HepG2 (cell line): ENCODE results near the gene ARID3C. TPM values are rescaled to one million over a fixed set of nuclear protein-coding genes. Genes with fewer than 3 reads are reported as not detected.

ENCODE experiments used
- ARNTL ChIP-seq: sonication (generic); formaldehyde crosslinking; IDR thresholded peaks from 2 replicates; pipeline ENCODE4 v1.4.0; 2020; ENCODE audit warnings: mild to moderate bottlenecking, missing genetic modification reagents
- CREM ChIP-seq, 2 experiments: sonication (generic) in 1 of 2; formaldehyde crosslinking in 1 of 2; IDR thresholded peaks; 2 replicates each; pipeline versions ENCODE4 v1.4.0 to v1.6.1; 2016 to 2020; ENCODE audit warnings: antibody characterized with exemption in 1 of 2, mild to moderate bottlenecking in 1 of 2, missing genetic modification reagents in 1 of 2
- HIVEP1 ChIP-seq: sonication (generic); formaldehyde crosslinking; IDR thresholded peaks from 2 replicates; pipeline ENCODE4 v1.4.0; 2020; ENCODE audit warnings: mild to moderate bottlenecking, missing genetic modification reagents
- KAT8 ChIP-seq: IDR thresholded peaks from 2 replicates; pipeline ENCODE4 v1.6.1; 2016; ENCODE audit warnings: missing genetic modification reagents, missing compliant biosample characterization
- KDM5A ChIP-seq: fragments of 200-600 bp; sonication (generic); IDR thresholded peaks from 2 replicates; pipeline ENCODE4 v1.7.0; 2018; ENCODE audit warnings: antibody characterized with exemption, mild to moderate bottlenecking, low read length, borderline replicate concordance
- KLF11 ChIP-seq: IDR thresholded peaks from 2 replicates; pipeline ENCODE4 v1.6.1; 2016; ENCODE audit warnings: missing compliant biosample characterization
- NAIF1 ChIP-seq: sonication (generic); formaldehyde crosslinking; IDR thresholded peaks from 2 replicates; pipeline ENCODE4 v1.5.0; 2020; ENCODE audit warnings: mild to moderate bottlenecking, missing genetic modification reagents, borderline replicate concordance
- NFKB2 ChIP-seq: sonication (generic); formaldehyde crosslinking; IDR thresholded peaks from 2 replicates; pipeline ENCODE4 v1.4.0; 2020; ENCODE audit warnings: missing genetic modification reagents, borderline replicate concordance
- POLR2AphosphoS5 ChIP-seq: IDR thresholded peaks from 2 replicates; pipeline ENCODE4 v1.6.1; 2012; ENCODE audit warnings: low read depth, low read length
- SOX5 ChIP-seq: IDR thresholded peaks from 2 replicates; pipeline ENCODE4 v1.6.1; 2016; ENCODE audit warnings: borderline replicate concordance
- SRF ChIP-seq: IDR thresholded peaks from 2 replicates; pipeline ENCODE4 v1.6.1; 2011; ENCODE audit warnings: mild to moderate bottlenecking, low read depth, low read length, moderate library complexity
- SRSF4 ChIP-seq: fragments of 200-400 bp; formaldehyde crosslinking; IDR thresholded peaks from one replicate; pipeline ENCODE4 v1.6.1; 2018; ENCODE audit warnings: mild to moderate bottlenecking, low read depth, low read length, moderate library complexity; ENCODE audit not compliant: poor library complexity, severe bottlenecking
- THYN1 ChIP-seq: sonication (generic); formaldehyde crosslinking; IDR thresholded peaks from 2 replicates; pipeline ENCODE4 v1.8.1; 2023; ENCODE audit warnings: low read depth, mild to moderate bottlenecking, moderate library complexity, missing genetic modification reagents, borderline replicate concordance
- ZFAT ChIP-seq: sonication (generic); formaldehyde crosslinking; conservative IDR thresholded peaks from 2 replicates; pipeline ENCODE4 v1.8.1; 2023; ENCODE audit warnings: missing genetic modification reagents, inconsistent platforms
- ZMAT3 ChIP-seq: sonication (generic); formaldehyde crosslinking; conservative IDR thresholded peaks from 2 replicates; pipeline ENCODE4 v1.7.0; 2021; ENCODE audit warnings: missing genetic modification reagents
- ZNF225 ChIP-seq: sonication (generic); formaldehyde crosslinking; IDR thresholded peaks from 2 replicates; pipeline ENCODE4 v1.4.0; 2020; ENCODE audit warnings: mild to moderate bottlenecking, missing genetic modification reagents
- ZNF317 ChIP-seq: sonication (generic); formaldehyde crosslinking; IDR thresholded peaks from 2 replicates; pipeline ENCODE4 v1.5.0; 2020; ENCODE audit warnings: mild to moderate bottlenecking, missing genetic modification reagents
- ZNF335 ChIP-seq: sonication (generic); formaldehyde crosslinking; IDR thresholded peaks from 2 replicates; pipeline ENCODE4 v1.4.0; 2020; ENCODE audit warnings: missing genetic modification reagents
- ZNF549 ChIP-seq: sonication (generic); formaldehyde crosslinking; IDR thresholded peaks from 2 replicates; pipeline ENCODE4 v1.5.0; 2020; ENCODE audit warnings: missing genetic modification reagents
- ZNF598 ChIP-seq: sonication (generic); formaldehyde crosslinking; IDR thresholded peaks from 2 replicates; pipeline ENCODE4 v1.5.1; 2020; ENCODE audit warnings: mild to moderate bottlenecking, missing genetic modification reagents, borderline replicate concordance
- ZSCAN9 ChIP-seq: IDR thresholded peaks from 2 replicates; pipeline ENCODE4 v1.6.1; 2016; ENCODE audit warnings: borderline replicate concordance
- polyA plus RNA-seq, 8 experiments: library from polyadenylated mRNA; depleted of rRNA in 3 of 8; stranded (reverse) in 7 of 8; unstranded in 1 of 8; fragments of >200 nt; fragmentation: Illumina TruSeq in 4 of 8; extraction: Trizol in 4 of 8; gene quantifications; 2 replicates each; pipeline versions ENCODE4 v1.2.1 to v1.2.3, GENCODE V29; 2011 to 2016; ENCODE audit warnings: low read depth in 4 of 8, missing spikeins in 1 of 8, mixed read lengths in 1 of 8; ENCODE audit not compliant: insufficient read depth in 1 of 8
- total RNA-seq, 5 experiments: library from RNA; depleted of rRNA; stranded (reverse); fragments of >200 nt; fragmentation: Illumina TruSeq; extraction: Trizol; gene quantifications; 2 replicates each; pipeline ENCODE4 v1.2.3, GENCODE V29; 2016; ENCODE audit warnings: low read depth in 1 of 5
- TF ChIP-seq, protein P1 (sequence below): sonication (generic); formaldehyde crosslinking; IDR thresholded peaks from 2 replicates; pipeline ENCODE4 v1.5.1; 2020; ENCODE audit warnings: mild to moderate bottlenecking, missing genetic modification reagents
- TF ChIP-seq, protein P2 (sequence below): sonication (generic); formaldehyde crosslinking; IDR thresholded peaks from 2 replicates; pipeline ENCODE4 v1.4.0; 2020; ENCODE audit warnings: missing genetic modification reagents, borderline replicate concordance
- TF ChIP-seq, protein P3 (sequence below): sonication (generic); formaldehyde crosslinking; IDR thresholded peaks from 2 replicates; pipeline ENCODE4 v1.4.0; 2020; ENCODE audit warnings: mild to moderate bottlenecking, missing genetic modification reagents
- TF ChIP-seq, protein P4 (sequence below): sonication (generic); formaldehyde crosslinking; IDR thresholded peaks from 2 replicates; pipeline ENCODE4 v1.4.0; 2020; ENCODE audit warnings: missing genetic modification reagents

ARID3C gene
- total and polyA plus RNA-seq, 2 of the 13 experiments (the other 11 are each of a cell fraction or from before 2014, with no cell fraction given) = not detected

DNA sequence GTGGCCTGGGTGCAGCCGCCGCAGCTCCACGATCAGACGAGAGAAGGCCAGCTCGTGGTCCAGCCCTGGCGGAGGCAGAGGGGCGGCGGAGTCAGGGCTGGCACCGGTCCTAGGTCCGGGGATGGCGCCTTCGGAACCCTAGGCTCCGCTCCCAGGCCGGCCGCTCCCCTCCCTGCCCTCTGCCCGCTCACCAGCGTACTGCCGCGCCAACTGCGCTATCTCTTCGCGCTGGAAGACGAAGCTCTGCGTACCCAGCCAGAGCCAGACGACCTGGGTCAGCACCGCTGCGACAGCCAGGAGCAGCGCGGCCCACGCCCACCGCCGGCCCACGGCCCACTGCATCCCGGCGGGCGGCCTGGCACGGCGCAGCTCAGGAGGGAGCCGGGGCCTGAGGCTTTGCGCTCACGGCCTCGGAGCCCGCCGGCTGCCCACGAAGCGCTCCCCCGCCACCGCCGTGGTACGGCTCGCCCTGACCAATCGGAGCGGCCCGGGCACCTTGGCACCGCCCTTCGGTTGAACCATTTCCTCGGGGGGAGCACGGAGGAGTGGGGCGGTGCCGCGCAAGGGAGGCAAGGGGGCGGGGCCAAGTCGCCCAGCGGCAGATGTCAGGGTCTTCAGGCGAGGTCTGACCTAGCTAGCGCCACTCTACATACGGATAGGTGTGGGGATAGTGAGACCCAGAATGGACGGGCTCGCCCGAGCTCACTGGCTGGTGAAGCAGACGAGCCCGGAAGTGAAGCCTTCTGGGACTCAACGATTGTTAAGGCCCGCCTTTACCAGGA lies 8.7 kb upstream of the ARID3C start, which contains the start of gene SIGMAR1 (continued):
- TF ChIP-seq, protein P1, sequence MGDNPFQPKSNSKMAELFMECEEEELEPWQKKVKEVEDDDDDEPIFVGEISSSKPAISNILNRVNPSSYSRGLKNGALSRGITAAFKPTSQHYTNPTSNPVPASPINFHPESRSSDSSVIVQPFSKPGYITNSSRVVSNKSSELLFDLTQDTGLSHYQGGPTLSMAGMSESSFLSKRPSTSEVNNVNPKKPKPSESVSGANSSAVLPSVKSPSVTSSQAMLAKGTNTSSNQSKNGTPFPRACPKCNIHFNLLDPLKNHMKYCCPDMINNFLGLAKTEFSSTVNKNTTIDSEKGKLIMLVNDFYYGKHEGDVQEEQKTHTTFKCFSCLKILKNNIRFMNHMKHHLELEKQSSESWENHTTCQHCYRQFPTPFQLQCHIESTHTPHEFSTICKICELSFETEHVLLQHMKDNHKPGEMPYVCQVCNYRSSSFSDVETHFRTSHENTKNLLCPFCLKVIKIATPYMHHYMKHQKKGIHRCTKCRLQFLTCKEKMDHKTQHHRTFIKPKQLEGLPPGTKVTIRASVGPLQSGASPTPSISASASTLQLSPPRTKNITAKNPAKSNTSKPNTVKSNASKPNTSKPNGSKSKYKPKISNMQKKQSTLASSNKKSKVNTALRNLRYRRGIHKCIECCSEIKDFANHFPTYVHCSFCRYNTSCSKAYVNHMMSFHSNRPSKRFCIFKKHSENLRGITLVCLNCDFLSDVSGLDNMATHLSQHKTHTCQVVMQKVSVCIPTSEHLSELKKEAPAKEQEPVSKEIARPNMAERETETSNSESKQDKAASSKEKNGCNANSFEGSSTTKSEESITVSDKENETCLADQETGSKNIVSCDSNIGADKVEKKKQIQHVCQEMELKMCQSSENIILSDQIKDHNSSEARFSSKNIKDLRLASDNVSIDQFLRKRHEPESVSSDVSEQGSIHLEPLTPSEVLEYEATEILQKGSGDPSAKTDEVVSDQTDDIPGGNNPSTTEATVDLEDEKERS (CRISPR knock-in tag) = peak; percentile 76; the same call in 1 of the 2 replicates
- TF ChIP-seq, protein P2, sequence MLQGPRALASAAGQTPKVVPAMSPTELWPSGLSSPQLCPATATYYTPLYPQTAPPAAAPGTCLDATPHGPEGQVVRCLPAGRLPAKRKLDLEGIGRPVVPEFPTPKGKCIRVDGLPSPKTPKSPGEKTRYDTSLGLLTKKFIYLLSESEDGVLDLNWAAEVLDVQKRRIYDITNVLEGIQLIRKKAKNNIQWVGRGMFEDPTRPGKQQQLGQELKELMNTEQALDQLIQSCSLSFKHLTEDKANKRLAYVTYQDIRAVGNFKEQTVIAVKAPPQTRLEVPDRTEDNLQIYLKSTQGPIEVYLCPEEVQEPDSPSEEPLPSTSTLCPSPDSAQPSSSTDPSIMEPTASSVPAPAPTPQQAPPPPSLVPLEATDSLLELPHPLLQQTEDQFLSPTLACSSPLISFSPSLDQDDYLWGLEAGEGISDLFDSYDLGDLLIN (CRISPR knock-in tag) = no peak
- TF ChIP-seq ARNTL (CRISPR knock-in tag) (peak; percentile 51), NFKB2 (CRISPR knock-in tag) (peak; percentile 70), ZNF317 (CRISPR knock-in tag) (no peak), SRF (no peak), CREM (IDR thresholded peaks at IDR 0.05) (no peak), CREM (CRISPR knock-in tag; IDR thresholded peaks at IDR 0.05) (no peak), NAIF1 (CRISPR knock-in tag) (peak; percentile 95), ZNF335 (CRISPR knock-in tag) (peak; percentile 87), KAT8 (CRISPR knock-in tag) (peak; percentile 64), ZNF549 (no peak), ZNF225 (CRISPR knock-in tag) (no peak; the same call in 1 of the 2 replicates), ZMAT3 (CRISPR knock-in tag) (peak; percentile 80), KLF11 (CRISPR knock-in tag) (no peak), ZFAT (CRISPR knock-in tag) (no peak), ZSCAN9 (peak; percentile 73; the same call in 1 of the 2 replicates), SOX5 (CRISPR knock-in tag) (0 out of 2 replicates have a peak, but pooled peaks have one; percentile 31), THYN1 (CRISPR knock-in tag) (0 out of 2 replicates have a peak, but pooled peaks have one; percentile 27), HIVEP1 (CRISPR knock-in tag) (peak; percentile 55), POLR2AphosphoS5 (peak; percentile 74), ZNF598 (peak; percentile 5; the same call in 1 of the 2 replicates), KDM5A (0 out of 2 replicates have a peak, but pooled peaks have one; percentile 23), SRSF4 (no peak)
- TF ChIP-seq, protein P3, sequence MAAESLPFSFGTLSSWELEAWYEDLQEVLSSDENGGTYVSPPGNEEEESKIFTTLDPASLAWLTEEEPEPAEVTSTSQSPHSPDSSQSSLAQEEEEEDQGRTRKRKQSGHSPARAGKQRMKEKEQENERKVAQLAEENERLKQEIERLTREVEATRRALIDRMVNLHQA = no peak
- TF ChIP-seq, protein P4, sequence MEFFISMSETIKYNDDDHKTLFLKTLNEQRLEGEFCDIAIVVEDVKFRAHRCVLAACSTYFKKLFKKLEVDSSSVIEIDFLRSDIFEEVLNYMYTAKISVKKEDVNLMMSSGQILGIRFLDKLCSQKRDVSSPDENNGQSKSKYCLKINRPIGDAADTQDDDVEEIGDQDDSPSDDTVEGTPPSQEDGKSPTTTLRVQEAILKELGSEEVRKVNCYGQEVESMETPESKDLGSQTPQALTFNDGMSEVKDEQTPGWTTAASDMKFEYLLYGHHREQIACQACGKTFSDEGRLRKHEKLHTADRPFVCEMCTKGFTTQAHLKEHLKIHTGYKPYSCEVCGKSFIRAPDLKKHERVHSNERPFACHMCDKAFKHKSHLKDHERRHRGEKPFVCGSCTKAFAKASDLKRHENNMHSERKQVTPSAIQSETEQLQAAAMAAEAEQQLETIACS (CRISPR knock-in tag) = no peak; the same call in 1 of the 2 replicates
